RWPE2 (cell line): ENCODE measurements around the gene SLC12A4.

Source experiments
- ATAC-seq: fragments of 200-7000 bp; cut with Tn5 transposase; 3 replicates; pipeline ENCODE4 v1.9.1; 2021; ENCODE audit warnings: low read depth
- DNase-seq: peaks from one replicate; pipeline ENCODE4 v3.0.0-alpha.2; 2020; ENCODE audit warnings: low spot score
- H3K27ac ChIP-seq: fragments of 450-650 bp; 2 replicates; pipeline ENCODE4 v1.5.1; 2017; ENCODE audit warnings: mild to moderate bottlenecking; ENCODE audit not compliant: poor library complexity, severe bottlenecking
- H3K27me3 ChIP-seq: fragments of 250-450 bp; sonication (Bioruptor Pico); 2 replicates; pipeline ENCODE4 v1.5.1; 2021; ENCODE audit warnings: mild to moderate bottlenecking, moderate library complexity; ENCODE audit not compliant: insufficient read depth, poor library complexity, severe bottlenecking
- H3K36me3 ChIP-seq: fragments of 250-450 bp; sonication (Bioruptor Pico); 2 replicates; pipeline ENCODE4 v1.5.1; 2020; ENCODE audit warnings: low read depth, mild to moderate bottlenecking, moderate library complexity
- H3K4me1 ChIP-seq: fragments of 250-450 bp; sonication (Bioruptor Pico); 2 replicates; pipeline ENCODE4 v1.5.1; 2021; ENCODE audit warnings: mild to moderate bottlenecking, moderate library complexity; ENCODE audit not compliant: insufficient read depth, poor library complexity, severe bottlenecking
- H3K4me3 ChIP-seq: fragments of 250-450 bp; sonication (Bioruptor Pico); 2 replicates; pipeline ENCODE4 v1.5.1; 2021; ENCODE audit warnings: mild to moderate bottlenecking, moderate library complexity; ENCODE audit not compliant: severe bottlenecking
- H3K9me3 ChIP-seq: fragments of 250-450 bp; sonication (Bioruptor Pico); 2 replicates; pipeline ENCODE4 v1.5.1; 2021; ENCODE audit warnings: mild to moderate bottlenecking, moderate library complexity; ENCODE audit not compliant: severe bottlenecking
- TF ChIP-seq, protein P1 (sequence below): fragments of 450-650 bp; IDR thresholded peaks from one replicate; pipeline ENCODE4 v1.5.1; 2017; ENCODE audit warnings: mild to moderate bottlenecking, moderate library complexity; ENCODE audit not compliant: poor library complexity, severe bottlenecking

The SLC12A4 gene

DNA sequence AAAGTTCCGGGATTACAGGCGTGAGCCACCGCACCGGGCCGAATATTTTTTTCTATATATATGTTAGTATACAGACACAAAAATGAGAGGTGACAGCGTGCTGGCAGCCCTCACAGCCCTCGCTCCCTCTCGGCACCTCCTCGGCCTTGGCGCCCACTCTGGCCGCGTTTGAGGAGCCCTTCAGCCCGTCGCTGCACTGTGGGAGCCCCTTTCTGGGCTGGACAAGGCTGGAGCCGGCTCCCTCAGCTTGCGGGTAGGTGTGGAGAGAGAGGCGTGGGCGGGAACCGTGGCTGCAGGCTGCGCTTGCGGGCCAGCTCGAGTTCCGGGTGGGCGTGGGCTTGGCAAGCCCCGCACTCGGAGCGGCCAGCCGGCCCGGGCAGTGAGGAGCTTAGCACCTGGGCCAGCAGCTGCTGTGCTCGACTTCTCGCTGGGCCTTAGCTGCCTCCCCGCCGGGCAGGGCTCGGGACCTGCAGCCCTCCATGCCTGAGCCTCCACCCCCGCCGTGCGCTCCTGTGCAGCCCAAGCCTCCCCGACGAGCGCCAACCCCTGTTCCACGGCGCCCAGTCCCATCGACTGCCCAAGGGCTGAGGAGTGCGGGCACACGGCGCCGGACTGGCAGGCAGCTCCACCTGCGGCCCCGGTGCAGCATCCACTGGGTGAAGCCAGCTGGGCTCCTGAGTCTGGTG, 13.7 kb upstream of the SLC12A4 start:
- Histone ChIP-seq H3K27ac (no peak overlapping the region), H3K4me3 (no peak overlapping the region), H3K27me3 (no peaks in the 10 kb centered on the region), H3K4me1 (peaks cover 13% of the 10 kb centered on the region), H3K9me3 (no peaks in the 10 kb centered on the region), H3K36me3 (no peaks in the 10 kb centered on the region)
- DNase-seq, result no peak
- TF ChIP-seq, protein P1, sequence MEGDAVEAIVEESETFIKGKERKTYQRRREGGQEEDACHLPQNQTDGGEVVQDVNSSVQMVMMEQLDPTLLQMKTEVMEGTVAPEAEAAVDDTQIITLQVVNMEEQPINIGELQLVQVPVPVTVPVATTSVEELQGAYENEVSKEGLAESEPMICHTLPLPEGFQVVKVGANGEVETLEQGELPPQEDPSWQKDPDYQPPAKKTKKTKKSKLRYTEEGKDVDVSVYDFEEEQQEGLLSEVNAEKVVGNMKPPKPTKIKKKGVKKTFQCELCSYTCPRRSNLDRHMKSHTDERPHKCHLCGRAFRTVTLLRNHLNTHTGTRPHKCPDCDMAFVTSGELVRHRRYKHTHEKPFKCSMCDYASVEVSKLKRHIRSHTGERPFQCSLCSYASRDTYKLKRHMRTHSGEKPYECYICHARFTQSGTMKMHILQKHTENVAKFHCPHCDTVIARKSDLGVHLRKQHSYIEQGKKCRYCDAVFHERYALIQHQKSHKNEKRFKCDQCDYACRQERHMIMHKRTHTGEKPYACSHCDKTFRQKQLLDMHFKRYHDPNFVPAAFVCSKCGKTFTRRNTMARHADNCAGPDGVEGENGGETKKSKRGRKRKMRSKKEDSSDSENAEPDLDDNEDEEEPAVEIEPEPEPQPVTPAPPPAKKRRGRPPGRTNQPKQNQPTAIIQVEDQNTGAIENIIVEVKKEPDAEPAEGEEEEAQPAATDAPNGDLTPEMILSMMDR, result no peak
- no peak for ATAC-seq

DNA sequence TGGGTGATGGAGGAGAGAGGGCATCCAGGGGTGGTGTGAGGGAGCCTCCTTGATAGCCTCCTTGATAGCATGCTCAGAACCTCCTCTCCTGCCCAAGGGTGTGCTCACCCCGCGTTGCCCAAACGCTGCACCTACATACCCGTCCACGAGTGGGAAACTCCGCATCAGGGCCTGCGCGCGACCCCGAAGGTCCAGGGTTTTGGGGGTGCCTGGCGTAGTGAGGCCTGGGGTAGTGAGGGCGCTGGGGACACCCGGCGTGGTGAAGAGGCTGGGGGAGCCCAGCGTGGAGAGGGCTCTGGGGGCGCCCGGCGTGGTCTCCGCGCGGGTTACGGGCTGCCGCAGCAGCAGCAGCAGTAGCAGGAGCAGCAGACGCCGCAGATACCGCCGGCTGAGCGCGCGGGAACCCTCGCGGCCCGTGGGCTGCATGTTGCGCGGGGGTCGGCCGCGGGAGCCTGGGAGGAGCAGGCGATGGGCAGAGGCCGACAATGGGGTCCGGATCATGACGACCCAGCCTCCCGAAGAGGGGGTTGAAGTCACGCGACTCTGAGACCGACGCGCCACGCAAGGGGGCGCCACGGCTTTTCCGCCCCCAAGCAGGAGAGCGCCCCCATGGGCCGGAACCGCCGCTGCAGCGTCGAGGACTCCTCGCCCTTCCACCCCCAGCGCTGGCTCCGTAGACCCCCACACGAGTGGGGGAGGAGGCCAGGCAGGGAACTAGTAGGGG, 11.7 kb upstream of the SLC12A4 start, which contains the start of gene DPEP3:
TSS of gene DPEP3 (minus strand) at position 545 of the 724 bp plus-strand sequence. CDS start at position 426, 119 bp downstream.
- peaks cover 13% of the 10 kb centered on the region for H3K4me1 ChIP-seq
- no peaks in the 10 kb centered on the region for H3K9me3 ChIP-seq
- TF ChIP-seq, protein P1, result no peak
- no peaks in the 10 kb centered on the region for H3K36me3 ChIP-seq
- no peak within 1 kb of the TSS for H3K4me3 ChIP-seq
- no peak within 1 kb of the TSS for H3K27ac ChIP-seq
- DNase-seq, result no peak
- no peaks in the 10 kb centered on the region for H3K27me3 ChIP-seq
- no peak for ATAC-seq

DNA sequence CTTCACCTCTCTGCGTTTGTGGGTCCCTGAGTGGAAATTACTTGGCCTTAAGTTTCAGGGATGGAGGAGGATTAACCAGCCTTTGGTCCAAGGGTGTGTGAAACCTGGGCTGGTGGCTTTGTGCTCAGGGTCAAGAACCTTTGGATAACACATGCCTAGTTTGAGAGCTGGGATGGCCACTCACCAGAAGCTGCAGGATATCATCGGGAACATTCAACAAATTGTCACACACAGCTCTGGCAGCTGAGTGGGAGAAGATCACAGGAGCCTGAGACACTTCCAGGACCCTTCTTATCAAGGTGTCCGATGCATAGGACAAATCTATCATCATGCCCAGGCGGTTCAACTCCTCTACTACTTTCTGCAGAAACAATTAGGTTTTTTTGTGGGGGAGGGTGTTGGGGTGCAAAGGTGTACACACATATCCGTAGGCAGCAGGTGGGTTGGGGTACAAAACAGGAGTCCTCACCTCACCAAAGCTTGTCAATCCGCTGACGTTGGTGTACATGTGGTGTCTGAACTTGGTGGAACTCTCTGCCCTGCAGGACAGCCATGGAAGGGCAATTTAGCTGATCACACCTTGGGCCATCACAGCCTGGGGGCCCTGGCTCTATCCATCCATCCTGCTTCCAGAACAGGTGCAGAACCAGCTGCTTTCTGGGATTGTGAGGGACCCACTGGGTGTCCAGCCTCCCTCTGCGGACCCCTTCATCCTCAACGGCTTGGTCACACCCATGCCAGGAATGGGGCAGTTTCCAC, 9.2 kb upstream of the SLC12A4 start:
- Histone ChIP-seq H3K4me1 (no peaks in the 10 kb centered on the region), H3K4me3 (no peak overlapping the region), H3K9me3 (no peaks in the 10 kb centered on the region), H3K27me3 (no peaks in the 10 kb centered on the region), H3K27ac (no peak overlapping the region), H3K36me3 (no peaks in the 10 kb centered on the region)
- DNase-seq, result no peak
- TF ChIP-seq, protein P1, result no peak
- ATAC-seq, result no peak

DNA sequence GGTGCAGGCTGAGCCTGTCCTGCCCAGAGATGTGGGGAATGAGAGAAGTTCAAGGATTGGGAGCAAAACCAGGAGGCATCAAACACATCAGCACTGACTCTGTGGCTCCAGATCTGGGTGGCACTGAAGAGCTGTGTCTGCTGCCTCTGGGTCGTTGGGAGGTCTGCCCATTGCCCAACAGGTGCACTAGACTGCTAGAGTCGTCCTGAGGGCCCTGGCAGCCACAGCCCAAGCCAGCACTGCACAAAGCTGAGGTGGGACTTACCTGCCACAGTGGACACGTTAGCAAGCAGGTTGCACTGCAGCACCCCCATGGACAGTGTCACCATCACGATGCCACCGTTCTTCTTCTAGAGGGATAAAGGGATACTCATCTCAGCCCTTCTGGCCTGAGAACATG, 8.6 kb upstream of the SLC12A4 start:
- Histone ChIP-seq H3K36me3 (no peaks in the 10 kb centered on the region), H3K4me1 (no peaks in the 10 kb centered on the region), H3K4me3 (no peak overlapping the region), H3K27me3 (no peaks in the 10 kb centered on the region), H3K9me3 (no peaks in the 10 kb centered on the region), H3K27ac (no peak overlapping the region)
- DNase-seq (no peak), ATAC-seq (peak; percentile 7; the same call in 1 of the 3 replicates)
- TF ChIP-seq, protein P1, result no peak
